Suprapubic skin (tissue), 4 donors: ENCODE data around the gene LDB2. TPM values are rescaled to one million over a fixed set of nuclear protein-coding genes. Genes with fewer than 3 reads are reported as not detected.

Experiments
- DNase-seq, 2 donors: peaks; one replicate each; pipeline ENCODE4 v3.0.0-alpha.2; 2019; ENCODE audit warnings: low spot score in 2 of 2
- H3K27ac ChIP-seq: fragments of 200-600 bp; sonication (generic); one replicate; pipeline ENCODE4 v1.5.1; 2019
- H3K27me3 ChIP-seq: fragments of 200-600 bp; sonication (generic); one replicate; pipeline ENCODE4 v1.5.1; 2019
- H3K36me3 ChIP-seq: fragments of 200-600 bp; sonication (generic); one replicate; pipeline ENCODE4 v1.5.1; 2019
- H3K4me1 ChIP-seq: fragments of 200-600 bp; sonication (generic); one replicate; pipeline ENCODE4 v1.5.1; 2019
- H3K4me3 ChIP-seq: fragments of 200-600 bp; sonication (generic); one replicate; pipeline ENCODE4 v1.5.1; 2019; ENCODE audit warnings: mild to moderate bottlenecking
- H3K9me3 ChIP-seq: fragments of 200-600 bp; sonication (generic); one replicate; pipeline ENCODE4 v1.5.1; 2019
- EP300 ChIP-seq: sonication (generic); formaldehyde crosslinking; IDR thresholded peaks from one replicate; pipeline ENCODE4 v1.6.1; 2017; ENCODE audit warnings: antibody characterized with exemption
- POLR2A ChIP-seq, 2 donors: fragments of 450-650 bp; IDR thresholded peaks; one replicate each; pipeline ENCODE4 v1.6.1; 2017; ENCODE audit warnings: antibody characterized with exemption in 2 of 2, mild to moderate bottlenecking in 2 of 2, moderate library complexity in 2 of 2
- POLR2AphosphoS5 ChIP-seq, 3 donors: sonication (generic); formaldehyde crosslinking; IDR thresholded peaks; one replicate each; pipeline ENCODE4 v1.6.1; 2017; ENCODE audit warnings: antibody characterized with exemption in 3 of 3
- WGBS: methylation state at CpG from one replicate; pipeline ENCODE4 v1.1.5; 2018; 5-methylcytosine and 5-hydroxymethylcytosine counted together
- total RNA-seq, 4 donors: library from RNA; depleted of rRNA; stranded (reverse); fragments of >200 nt; gene quantifications; one replicate each; pipeline ENCODE4 v1.1.0, GENCODE V29; 2016
- TF ChIP-seq, protein P1 (sequence below), 2 donors: fragments of 200-600 bp in 1 of 2; fragments of 450-650 bp in 1 of 2; sonication (generic) in 1 of 2; IDR thresholded peaks; one replicate each; pipeline ENCODE4 v1.5.1; 2016 to 2019; ENCODE audit warnings: antibody characterized with exemption in 2 of 2, mild to moderate bottlenecking in 1 of 2, moderate library complexity in 1 of 2

LDB2 gene
- total RNA-seq, 4 donors from 2014 or later = 4.7 to 17.7 (median 9.9) TPM

GRCh38 chr4:16745887-16746286 is 152.6 kb downstream of the LDB2 start:
- TF ChIP-seq, protein P1, sequence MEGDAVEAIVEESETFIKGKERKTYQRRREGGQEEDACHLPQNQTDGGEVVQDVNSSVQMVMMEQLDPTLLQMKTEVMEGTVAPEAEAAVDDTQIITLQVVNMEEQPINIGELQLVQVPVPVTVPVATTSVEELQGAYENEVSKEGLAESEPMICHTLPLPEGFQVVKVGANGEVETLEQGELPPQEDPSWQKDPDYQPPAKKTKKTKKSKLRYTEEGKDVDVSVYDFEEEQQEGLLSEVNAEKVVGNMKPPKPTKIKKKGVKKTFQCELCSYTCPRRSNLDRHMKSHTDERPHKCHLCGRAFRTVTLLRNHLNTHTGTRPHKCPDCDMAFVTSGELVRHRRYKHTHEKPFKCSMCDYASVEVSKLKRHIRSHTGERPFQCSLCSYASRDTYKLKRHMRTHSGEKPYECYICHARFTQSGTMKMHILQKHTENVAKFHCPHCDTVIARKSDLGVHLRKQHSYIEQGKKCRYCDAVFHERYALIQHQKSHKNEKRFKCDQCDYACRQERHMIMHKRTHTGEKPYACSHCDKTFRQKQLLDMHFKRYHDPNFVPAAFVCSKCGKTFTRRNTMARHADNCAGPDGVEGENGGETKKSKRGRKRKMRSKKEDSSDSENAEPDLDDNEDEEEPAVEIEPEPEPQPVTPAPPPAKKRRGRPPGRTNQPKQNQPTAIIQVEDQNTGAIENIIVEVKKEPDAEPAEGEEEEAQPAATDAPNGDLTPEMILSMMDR (IDR thresholded peaks at IDR 0.05) = no peak
- no peak for TF ChIP-seq POLR2AphosphoS5 (IDR thresholded peaks at IDR 0.05)
- TF ChIP-seq EP300 = no peak
- no peak for TF ChIP-seq POLR2A (IDR thresholded peaks at IDR 0.05)
- H3K9me3 ChIP-seq = no peaks in the 10 kb centered on the region
- DNase-seq = no peak
- H3K4me3 ChIP-seq = no peak overlapping the region
- WGBS = 95% methylated on average over 3 of the region's 3 CpGs
- H3K36me3 ChIP-seq = no peaks in the 10 kb centered on the region
- H3K27ac ChIP-seq = no peak overlapping the region
- H3K4me1 ChIP-seq = no peaks in the 10 kb centered on the region
- no peaks in the 10 kb centered on the region for H3K27me3 ChIP-seq

DNA sequence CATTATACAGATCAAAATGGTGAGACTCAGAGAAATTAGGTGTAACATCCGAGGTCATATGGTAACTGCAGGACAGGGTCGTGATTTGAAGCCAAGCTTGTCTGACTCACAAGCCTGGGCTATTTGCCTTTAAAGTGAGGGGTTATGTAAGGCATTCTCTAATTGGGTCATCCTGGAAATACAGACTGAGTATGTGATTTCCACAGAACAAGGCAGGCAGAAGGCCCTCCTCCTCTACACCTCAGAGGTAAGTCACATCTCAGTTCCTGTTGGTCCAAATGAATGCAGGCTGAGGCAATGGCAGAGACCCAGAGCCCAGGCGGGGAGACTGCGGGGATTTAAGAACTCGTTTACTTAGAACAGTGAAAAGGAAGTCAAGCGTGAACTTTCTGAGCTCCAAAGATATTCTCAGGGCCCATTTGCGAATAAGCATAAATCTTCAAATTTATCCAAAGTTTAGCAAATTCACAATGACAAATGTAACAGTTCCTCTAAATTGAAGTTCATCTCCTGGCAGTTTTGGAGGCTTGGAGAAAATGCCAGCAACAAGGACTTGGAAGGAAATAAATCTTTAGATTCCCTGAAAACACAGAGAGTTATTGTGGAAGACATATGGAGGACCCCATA is 153.3 kb downstream of the LDB2 start:
- Histone ChIP-seq H3K27me3 (no peaks in the 10 kb centered on the region), H3K9me3 (no peaks in the 10 kb centered on the region), H3K4me3 (no peak overlapping the region), H3K4me1 (no peaks in the 10 kb centered on the region), H3K36me3 (no peaks in the 10 kb centered on the region), H3K27ac (no peak overlapping the region)
- WGBS = 70% methylated on average over 7 of the region's 7 CpGs
- no peak for DNase-seq
- TF ChIP-seq, protein P1 (IDR thresholded peaks at IDR 0.05) = no peak
- TF ChIP-seq POLR2AphosphoS5 (IDR thresholded peaks at IDR 0.05) (no peak), EP300 (no peak), POLR2A (IDR thresholded peaks at IDR 0.05) (no peak)

DNA sequence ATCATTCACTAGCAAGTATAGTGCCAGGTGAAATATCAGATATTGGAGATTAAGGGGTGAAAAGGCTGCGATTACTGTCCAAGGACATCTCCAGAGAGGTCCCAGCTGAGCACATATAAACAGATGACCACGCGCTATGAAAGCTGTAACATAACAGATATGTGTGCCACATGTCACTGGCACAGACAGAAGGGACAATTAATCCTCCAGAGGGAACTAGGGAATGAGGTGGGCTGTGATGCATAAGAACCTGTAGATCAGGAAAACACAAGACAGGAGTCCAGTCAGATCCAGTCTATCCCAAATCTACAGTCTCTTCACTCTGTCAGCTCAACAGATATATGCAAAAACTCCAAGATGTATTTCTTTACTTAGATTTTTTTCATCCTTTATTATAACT is 157.2 kb downstream of the LDB2 start:
- H3K27me3 ChIP-seq = no peaks in the 10 kb centered on the region
- H3K9me3 ChIP-seq = peaks cover 4% of the 10 kb centered on the region
- H3K27ac ChIP-seq = no peak overlapping the region
- H3K4me3 ChIP-seq = no peak overlapping the region
- H3K36me3 ChIP-seq = no peaks in the 10 kb centered on the region
- no peak for DNase-seq
- H3K4me1 ChIP-seq = no peaks in the 10 kb centered on the region
- TF ChIP-seq EP300 = no peak
- TF ChIP-seq, protein P1 (IDR thresholded peaks at IDR 0.05) = no peak
- TF ChIP-seq POLR2A (IDR thresholded peaks at IDR 0.05) = no peak
- no peak for TF ChIP-seq POLR2AphosphoS5 (IDR thresholded peaks at IDR 0.05)
- 84% methylated on average over 3 of the region's 3 CpGs for WGBS

- no peak for DNase-seq
- TF ChIP-seq POLR2AphosphoS5 (IDR thresholded peaks at IDR 0.05) = no peak
- TF ChIP-seq, protein P1 (IDR thresholded peaks at IDR 0.05) = no peak
- TF ChIP-seq POLR2A (IDR thresholded peaks at IDR 0.05) = no peak
- no peak for TF ChIP-seq EP300
- Histone ChIP-seq H3K27me3 (no peaks in the 10 kb centered on the region), H3K27ac (no peak overlapping the region), H3K4me1 (no peaks in the 10 kb centered on the region), H3K9me3 (peaks cover 4% of the 10 kb centered on the region), H3K4me3 (no peak overlapping the region), H3K36me3 (no peaks in the 10 kb centered on the region)
- WGBS = 76% methylated on average over 8 of the region's 8 CpGs
These were observed 158.3 kb downstream of the LDB2 start for GRCh38 chr4:16739997-16740624.

GRCh38 chr4:16738558-16738957 is 159.9 kb downstream of the LDB2 start:
- H3K4me1 ChIP-seq = no peaks in the 10 kb centered on the region
- 92% methylated on average over 1 of the region's 1 CpG for WGBS
- no peak overlapping the region for H3K27ac ChIP-seq
- no peak for DNase-seq
- H3K27me3 ChIP-seq = no peaks in the 10 kb centered on the region
- H3K9me3 ChIP-seq = peaks cover 4% of the 10 kb centered on the region
- TF ChIP-seq POLR2AphosphoS5 (IDR thresholded peaks at IDR 0.05) = no peak
- TF ChIP-seq POLR2A (IDR thresholded peaks at IDR 0.05) = no peak
- TF ChIP-seq, protein P1 (IDR thresholded peaks at IDR 0.05) = no peak
- H3K4me3 ChIP-seq = no peak overlapping the region
- H3K36me3 ChIP-seq = no peaks in the 10 kb centered on the region
